Measurements from ENCODE around the gene RASA4B.
"Not testable (repeated sequence)": the region's sequence is repeated elsewhere in the genome, so short reads cannot be mapped to it uniquely, and the experiment has no call there.

- TF ChIP-seq POLR2AphosphoS5 (IDR thresholded peaks at IDR 0.05; ENCODE audit: low read depth); CTCF (IDR thresholded peaks at IDR 0.05; ENCODE audit: insufficient read depth, low read length): not testable (repeated sequence)
Measured at GRCh38 chr7:102514881-102515721, 2.5 kb downstream of the RASA4B start.

Data from HL-60 (cell line).